Heart left ventricle (tissue), 13 donors: ENCODE data around the gene RIPK1.

Experiments
- POLR2A ChIP-seq, 2 donors: fragments of 450-650 bp; IDR thresholded peaks; one replicate each; pipeline ENCODE4 v1.6.1; 2017; ENCODE audit warnings: antibody characterized with exemption in 2 of 2, mild to moderate bottlenecking in 2 of 2, moderate library complexity in 2 of 2
- TF ChIP-seq, protein P1 (sequence below), 12 donors: fragments of 200-600 bp; sonication (generic) in 4 of 12; IDR thresholded peaks; one replicate each; pipeline versions ENCODE4 v1.5.0 to v1.8.0; 2018 to 2022; ENCODE audit warnings: antibody characterized with exemption in 12 of 12, mild to moderate bottlenecking in 5 of 12
- donor health status: ischemic (EF 13 %, LVEDD 7.1; RV severe dilation, severe dysfunction).
- donor health status: DM: no; HTN: yes; CAD: no.
- donor health status: DM: no; HTN: no; CAD: no.
- donor health status: ischemic (EF 25% LVEDD 6.9; RV normal size, moderate dysfunction).
- donor health status: ischemic (EF 25% LVEDD 5.7; RV mildly dilated, moderate dysfunction).
- donor health status: ischemic (EF 35%, LVEDD 5.7; RV mildly dilated, moderate dysfunction).
- donor health status: nonischemic (EF 11% LVEDD 7.7; RV severe dilation, severe dysfunction).
- donor health status: DM: yes; HTN: yes; CAD: no.
- donor health status: PGD.
- donor health status: ischemic (EF 29% LVEDD 5.4; RV normal size, mild dysfunction).
- donor health status: nonischemic (EF 23%, LVEDD 6.1; RV moderate dilation, normal function).

- TF ChIP-seq, protein P1, sequence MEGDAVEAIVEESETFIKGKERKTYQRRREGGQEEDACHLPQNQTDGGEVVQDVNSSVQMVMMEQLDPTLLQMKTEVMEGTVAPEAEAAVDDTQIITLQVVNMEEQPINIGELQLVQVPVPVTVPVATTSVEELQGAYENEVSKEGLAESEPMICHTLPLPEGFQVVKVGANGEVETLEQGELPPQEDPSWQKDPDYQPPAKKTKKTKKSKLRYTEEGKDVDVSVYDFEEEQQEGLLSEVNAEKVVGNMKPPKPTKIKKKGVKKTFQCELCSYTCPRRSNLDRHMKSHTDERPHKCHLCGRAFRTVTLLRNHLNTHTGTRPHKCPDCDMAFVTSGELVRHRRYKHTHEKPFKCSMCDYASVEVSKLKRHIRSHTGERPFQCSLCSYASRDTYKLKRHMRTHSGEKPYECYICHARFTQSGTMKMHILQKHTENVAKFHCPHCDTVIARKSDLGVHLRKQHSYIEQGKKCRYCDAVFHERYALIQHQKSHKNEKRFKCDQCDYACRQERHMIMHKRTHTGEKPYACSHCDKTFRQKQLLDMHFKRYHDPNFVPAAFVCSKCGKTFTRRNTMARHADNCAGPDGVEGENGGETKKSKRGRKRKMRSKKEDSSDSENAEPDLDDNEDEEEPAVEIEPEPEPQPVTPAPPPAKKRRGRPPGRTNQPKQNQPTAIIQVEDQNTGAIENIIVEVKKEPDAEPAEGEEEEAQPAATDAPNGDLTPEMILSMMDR (IDR thresholded peaks at IDR 0.05) = no peak
- no peak for TF ChIP-seq POLR2A (IDR thresholded peaks at IDR 0.05)
Measured at GRCh38 chr6:3035397-3035796, 32.9 kb upstream of the RIPK1 start.
